Omental fat pad (tissue), 4 donors: ENCODE measurements around the gene FEZ2. TPM values are rescaled to one million over a fixed set of nuclear protein-coding genes. Genes with fewer than 3 reads are reported as not detected.

ENCODE experiments used
- ATAC-seq: fragments of 150-250 bp; one replicate; pipeline ENCODE4 v1.9.1; 2016; ENCODE audit warnings: mild to moderate bottlenecking, moderate library complexity; ENCODE audit not compliant: low FRiP score
- DNase-seq: peaks from one replicate; pipeline ENCODE4 v3.0.0-alpha.2; 2019; ENCODE audit warnings: low spot score
- total RNA-seq, 4 donors: library from RNA; depleted of rRNA; stranded (reverse); fragments of >200 nt; gene quantifications; one replicate each; pipeline ENCODE4 v1.1.0, GENCODE V29; 2016
- TF ChIP-seq, protein P1 (sequence below), 3 donors: fragments of 450-650 bp; IDR thresholded peaks; one replicate each; pipeline ENCODE4 v1.5.1; 2016 to 2017; ENCODE audit warnings: antibody characterized with exemption in 3 of 3, mild to moderate bottlenecking in 3 of 3, moderate library complexity in 2 of 3

FEZ2 gene
- total RNA-seq, 4 donors from 2014 or later: 41.9 to 64.0 (median 55.9) TPM

DNA sequence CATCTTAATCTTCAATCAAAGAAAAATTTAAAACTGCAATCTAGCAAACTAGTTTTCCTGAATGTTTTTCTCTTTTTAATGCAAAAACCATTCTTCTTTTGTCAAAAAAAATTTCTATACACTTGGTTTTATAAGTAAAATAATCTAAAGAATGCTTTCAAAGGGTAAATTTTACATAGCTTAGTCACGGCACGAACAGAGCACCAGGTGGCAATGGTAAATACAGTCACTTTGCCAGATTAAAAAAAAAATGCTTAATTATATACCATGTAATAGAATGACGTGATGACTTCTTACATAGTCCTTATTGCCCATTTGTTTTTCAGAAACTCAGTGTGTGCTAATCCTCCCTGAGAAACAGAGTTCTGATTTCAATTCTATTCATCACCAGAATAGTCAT, 10.4 kb downstream of the FEZ2 start:
- no peak for ATAC-seq
- TF ChIP-seq, protein P1, sequence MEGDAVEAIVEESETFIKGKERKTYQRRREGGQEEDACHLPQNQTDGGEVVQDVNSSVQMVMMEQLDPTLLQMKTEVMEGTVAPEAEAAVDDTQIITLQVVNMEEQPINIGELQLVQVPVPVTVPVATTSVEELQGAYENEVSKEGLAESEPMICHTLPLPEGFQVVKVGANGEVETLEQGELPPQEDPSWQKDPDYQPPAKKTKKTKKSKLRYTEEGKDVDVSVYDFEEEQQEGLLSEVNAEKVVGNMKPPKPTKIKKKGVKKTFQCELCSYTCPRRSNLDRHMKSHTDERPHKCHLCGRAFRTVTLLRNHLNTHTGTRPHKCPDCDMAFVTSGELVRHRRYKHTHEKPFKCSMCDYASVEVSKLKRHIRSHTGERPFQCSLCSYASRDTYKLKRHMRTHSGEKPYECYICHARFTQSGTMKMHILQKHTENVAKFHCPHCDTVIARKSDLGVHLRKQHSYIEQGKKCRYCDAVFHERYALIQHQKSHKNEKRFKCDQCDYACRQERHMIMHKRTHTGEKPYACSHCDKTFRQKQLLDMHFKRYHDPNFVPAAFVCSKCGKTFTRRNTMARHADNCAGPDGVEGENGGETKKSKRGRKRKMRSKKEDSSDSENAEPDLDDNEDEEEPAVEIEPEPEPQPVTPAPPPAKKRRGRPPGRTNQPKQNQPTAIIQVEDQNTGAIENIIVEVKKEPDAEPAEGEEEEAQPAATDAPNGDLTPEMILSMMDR (IDR thresholded peaks at IDR 0.05): no peak

DNA sequence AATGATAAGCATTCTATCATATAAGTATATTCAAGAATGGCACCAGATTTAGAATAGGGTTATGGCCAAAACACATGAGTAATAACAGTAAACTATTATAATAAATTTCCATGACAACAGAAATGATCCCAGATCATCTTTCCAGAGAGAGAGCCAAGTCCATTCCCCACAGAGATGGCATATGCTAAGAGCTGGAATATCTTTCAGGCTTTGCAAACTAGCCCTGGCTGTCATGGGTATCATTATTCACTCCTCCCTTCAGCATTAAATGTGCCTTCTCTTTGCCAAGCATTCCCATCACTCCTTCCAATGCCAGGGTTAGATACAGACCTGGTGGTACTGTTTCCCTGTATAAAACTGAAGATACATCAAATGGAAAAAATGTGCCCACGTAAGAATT, 10.9 kb downstream of the FEZ2 start:
- DNase-seq: no peak
- TF ChIP-seq, protein P1 (IDR thresholded peaks at IDR 0.05): no peak
- no peak for ATAC-seq

More for the DNA sequence above, 10.4 kb downstream of the FEZ2 start:
- no peak for DNase-seq

DNA sequence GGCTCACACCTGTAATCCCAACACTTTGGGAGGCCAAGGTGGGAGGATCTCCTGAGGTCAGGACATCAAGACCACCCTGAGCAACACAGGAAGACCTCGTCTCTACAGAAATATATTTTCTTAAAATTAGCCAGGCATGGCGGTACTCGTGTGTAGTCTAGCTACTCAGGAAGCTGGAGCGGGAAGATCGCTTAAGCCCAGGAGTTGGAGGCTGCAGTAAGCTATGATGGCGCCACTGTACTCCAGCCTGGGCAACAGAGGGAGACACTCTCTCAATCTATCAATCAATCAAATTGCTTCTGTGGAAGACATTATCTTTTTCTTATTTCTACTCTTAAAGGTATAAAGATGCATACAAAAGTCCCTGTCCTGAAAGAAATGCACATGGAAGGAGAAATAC, 11.3 kb downstream of the FEZ2 start:
- ATAC-seq (no peak), DNase-seq (no peak)
- TF ChIP-seq, protein P1 (IDR thresholded peaks at IDR 0.05): no peak

DNA sequence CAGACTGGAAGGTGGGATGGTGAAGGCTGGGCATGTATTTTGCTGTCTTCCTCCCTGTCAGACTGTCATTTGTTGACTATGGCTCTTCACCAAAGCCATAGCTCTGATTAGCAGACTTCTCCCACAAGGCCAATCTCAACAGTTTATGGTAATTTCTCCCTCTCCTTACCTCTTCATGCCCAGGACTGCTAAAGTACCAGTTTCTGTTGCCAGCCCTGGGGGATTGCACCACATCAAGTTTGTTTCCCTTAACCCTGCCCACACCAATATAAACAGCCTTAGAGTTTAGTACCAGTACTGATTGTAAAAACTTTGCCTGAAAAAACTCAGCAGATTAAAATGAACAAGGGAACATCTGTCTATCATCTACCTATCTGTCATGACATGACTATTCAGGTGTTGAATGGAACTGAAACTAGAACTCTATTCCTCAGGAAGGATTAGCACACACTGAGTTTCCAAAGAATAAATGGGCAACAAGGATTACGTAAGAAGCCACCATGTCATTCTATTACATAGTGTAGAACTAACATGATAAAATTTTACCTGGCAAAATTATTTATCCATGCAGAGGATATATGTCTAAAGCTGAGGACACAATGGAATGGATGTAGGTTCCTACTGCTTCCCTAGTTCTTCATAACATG, 13.7 kb downstream of the FEZ2 start:
- DNase-seq (no peak), ATAC-seq (no peak)
- TF ChIP-seq, protein P1 (IDR thresholded peaks at IDR 0.05): no peak

DNA sequence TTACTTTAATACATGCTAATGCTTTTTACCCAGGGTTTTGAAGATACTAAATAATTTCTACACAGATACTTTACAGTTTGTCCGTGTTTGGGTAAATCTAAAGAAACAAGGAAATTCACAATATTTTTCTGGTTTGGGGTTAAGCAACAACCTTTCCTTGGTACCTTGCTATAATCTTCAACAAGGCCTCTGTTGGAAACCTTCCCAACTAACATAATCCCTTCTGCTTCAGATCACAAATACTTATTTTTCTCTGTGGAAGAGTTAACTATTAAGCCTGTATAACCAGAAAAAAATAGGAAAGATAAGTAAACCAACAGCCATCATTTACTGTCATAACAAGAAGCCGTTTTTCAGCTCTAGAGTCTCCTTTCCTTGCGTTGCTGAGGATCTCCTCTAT, 15.0 kb downstream of the FEZ2 start:
- TF ChIP-seq, protein P1 (IDR thresholded peaks at IDR 0.05): no peak
- DNase-seq (no peak), ATAC-seq (no peak)

DNA sequence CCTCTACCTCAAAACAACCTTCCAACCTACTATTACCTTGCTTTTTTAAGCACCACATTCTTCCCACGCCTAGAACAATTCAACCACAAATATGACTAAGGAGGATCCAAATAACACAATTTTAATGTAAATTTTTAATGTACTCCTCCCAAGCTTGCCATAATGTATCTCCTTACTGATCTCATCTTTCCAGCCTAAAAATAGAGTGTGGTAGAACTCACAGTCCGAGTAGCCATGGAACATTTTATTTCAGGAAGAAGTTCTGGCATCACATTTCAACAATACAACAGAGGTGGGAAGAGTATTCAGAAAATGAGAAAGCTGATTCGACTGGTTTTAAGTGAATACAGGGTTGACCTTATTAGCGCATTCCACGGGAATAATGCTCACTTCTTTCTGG, 15.4 kb downstream of the FEZ2 start:
- DNase-seq (no peak), ATAC-seq (no peak)
- TF ChIP-seq, protein P1 (IDR thresholded peaks at IDR 0.05): no peak

DNA sequence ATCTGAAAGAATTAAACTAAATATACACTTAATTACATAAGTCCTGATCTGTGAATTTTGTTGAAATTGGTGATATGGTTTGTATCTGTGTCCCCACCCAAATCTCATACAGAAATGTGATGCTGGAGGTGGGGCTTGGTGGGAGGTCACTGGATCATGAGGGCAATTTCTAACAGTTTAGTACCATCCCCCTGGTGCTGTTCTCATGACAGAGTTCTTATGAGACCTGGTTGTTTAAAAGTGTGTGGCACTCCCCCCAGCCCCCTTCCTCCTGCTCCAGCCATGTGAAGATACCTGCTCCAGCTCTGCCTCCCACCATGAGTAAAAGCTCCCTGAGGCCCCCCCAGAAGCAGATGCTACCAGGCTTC, 18.7 kb downstream of the FEZ2 start:
- no peak for DNase-seq
- no peak for ATAC-seq
- TF ChIP-seq, protein P1 (IDR thresholded peaks at IDR 0.05): no peak
